Subcutaneous adipose tissue (tissue), 4 donors: ENCODE measurements around the gene RAB17. TPM values are rescaled to one million over a fixed set of nuclear protein-coding genes. Genes with fewer than 3 reads are reported as not detected.

ENCODE experiments used
- total RNA-seq, 4 donors: library from RNA; depleted of rRNA; stranded (reverse); fragments of >200 nt; gene quantifications; one replicate each; pipeline ENCODE4 v1.1.0, GENCODE V29; 2016
- TF ChIP-seq, protein P1 (sequence below): fragments of 450-650 bp; IDR thresholded peaks from one replicate; pipeline ENCODE4 v1.5.1; 2016; ENCODE audit warnings: low read depth, mild to moderate bottlenecking, control low read depth, antibody characterized with exemption, moderate library complexity

The RAB17 gene
- total RNA-seq, 4 donors from 2014 or later = 0.65 to 1.2 TPM; not detected in 2

DNA sequence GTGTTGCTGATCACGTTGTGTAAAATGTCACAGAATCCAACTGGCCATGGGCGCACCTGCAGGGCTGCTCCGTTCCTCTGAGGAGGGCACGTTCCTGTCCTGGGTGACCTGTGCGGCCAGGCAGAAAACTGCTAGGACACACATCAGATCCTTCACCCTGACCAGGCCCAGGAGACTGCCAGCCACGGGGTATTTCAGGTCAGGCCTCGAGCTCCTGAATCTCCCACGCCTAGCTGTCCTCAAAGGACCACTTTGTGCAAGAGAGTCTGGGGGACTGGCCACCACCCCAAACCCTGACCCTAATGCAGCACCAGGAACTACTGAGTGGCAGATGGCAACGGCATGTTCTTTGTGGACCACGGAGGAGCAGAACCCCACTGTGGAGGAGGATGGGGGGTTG, 13.1 kb downstream of the RAB17 start:
- TF ChIP-seq, protein P1, sequence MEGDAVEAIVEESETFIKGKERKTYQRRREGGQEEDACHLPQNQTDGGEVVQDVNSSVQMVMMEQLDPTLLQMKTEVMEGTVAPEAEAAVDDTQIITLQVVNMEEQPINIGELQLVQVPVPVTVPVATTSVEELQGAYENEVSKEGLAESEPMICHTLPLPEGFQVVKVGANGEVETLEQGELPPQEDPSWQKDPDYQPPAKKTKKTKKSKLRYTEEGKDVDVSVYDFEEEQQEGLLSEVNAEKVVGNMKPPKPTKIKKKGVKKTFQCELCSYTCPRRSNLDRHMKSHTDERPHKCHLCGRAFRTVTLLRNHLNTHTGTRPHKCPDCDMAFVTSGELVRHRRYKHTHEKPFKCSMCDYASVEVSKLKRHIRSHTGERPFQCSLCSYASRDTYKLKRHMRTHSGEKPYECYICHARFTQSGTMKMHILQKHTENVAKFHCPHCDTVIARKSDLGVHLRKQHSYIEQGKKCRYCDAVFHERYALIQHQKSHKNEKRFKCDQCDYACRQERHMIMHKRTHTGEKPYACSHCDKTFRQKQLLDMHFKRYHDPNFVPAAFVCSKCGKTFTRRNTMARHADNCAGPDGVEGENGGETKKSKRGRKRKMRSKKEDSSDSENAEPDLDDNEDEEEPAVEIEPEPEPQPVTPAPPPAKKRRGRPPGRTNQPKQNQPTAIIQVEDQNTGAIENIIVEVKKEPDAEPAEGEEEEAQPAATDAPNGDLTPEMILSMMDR = no peak

DNA sequence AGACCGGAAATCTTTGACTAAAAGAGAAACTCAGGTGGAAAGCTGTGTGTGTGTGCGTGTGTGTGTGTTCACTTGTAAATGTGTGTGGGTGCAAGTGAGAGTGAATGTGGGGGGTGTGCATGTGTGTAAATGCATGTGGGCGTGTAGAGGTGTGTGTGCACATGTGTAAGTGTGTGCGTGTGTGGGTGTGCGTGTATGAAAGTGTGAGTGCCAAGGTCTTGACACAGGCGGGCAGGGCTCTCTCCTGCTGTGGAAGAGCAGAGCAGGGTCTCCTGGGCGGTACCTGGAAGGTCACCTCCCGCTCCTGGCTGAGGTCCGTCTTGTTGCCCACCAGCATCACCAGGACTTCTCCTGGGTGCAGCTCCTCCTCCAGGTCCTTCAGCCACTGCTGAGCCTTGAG, 13.6 kb downstream of the RAB17 start:
- TF ChIP-seq, protein P1 = no peak

DNA sequence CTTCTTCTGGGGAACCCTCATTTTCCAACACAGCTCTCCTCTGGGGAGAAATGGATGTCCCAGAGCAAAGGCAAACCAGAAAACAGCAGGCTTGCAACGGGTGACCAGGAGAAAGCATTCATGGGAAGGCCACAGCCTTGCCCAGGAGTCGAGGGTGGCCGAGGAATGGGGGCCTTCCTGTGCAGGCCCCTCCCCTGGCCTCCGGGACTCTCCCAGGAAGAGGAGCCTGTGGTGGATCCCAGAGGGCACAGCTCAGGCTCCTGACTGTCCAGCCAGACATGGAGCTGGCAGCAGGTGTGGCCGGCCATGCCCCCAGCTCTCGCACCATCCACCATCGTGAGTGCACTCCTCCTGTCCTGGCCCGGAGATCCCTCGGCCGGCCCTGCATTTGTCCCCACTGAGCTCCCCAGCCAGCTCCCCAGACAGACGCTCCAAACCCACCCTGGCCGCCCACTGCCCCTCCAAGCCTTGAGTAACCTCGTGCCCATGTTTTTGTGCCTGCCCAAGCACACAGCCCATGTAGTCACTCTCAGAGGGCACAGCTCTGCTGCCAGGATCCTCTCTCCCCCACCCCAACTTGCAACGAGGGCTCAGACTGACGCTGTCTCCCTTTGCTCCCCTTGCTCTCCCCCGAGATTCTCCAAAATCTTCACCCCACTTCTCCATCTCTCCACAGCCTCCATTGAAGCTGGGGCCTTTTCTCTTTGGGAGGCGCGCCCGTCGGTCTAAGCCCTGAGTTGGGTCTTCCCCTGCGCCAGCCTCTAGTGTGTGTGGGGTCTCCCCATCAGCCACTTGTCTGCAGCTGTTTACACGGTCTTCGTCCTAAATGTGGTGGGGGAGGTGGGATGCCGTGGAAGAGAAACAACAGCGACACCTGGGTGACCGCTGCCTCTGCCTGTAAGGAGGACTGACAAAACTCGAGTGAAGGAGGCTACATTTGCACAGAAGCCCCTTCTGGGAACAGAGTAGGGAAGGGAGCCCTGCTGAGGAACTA, 14.4 kb downstream of the RAB17 start:
- TF ChIP-seq, protein P1 = no peak

DNA sequence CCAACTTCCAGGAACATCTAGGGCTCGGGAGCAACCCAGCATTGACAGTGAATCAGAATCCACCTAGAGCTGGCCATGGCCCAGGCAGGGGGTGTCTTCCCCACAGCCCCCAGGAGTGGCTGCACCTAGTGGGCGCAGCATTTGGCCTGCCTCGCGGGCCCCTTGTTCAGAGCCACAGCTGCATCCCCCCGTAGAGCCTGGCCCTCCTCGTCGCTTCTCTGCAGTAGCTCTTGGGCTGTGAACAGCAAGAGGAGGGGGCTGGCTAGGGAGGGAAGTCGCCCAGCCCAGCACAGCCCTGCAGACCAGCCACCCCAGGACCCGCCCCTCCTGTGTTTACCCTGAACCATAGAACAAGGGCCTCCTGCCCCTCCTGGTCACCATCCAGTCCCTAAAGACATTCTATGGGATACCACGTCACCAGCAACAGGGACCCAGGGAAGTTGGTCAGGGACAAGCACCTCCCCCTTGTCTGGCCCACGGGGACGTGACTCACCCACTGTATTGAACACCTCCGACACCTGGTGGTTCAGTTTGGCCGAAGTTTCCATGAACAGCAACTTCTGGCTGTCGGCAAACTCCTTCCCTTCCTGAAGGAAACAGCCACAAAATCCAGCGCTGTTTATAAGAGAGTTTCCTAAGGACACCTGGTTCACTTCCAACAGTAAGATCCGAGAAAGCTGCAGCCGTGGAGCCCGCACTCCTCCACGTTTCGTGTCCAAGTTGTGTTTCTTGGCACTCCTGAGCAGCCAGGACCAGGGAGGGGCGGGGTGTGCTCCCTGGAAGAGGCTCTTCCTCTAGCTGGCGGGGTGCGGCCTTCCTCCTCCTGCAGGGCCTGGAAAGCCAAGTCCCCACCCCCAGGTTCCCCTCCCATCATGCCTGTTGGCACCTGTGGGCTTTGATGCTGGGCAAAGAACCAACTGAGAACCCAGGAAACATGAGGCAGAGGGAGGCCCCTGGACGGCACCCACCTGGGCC, 15.4 kb downstream of the RAB17 start:
- TF ChIP-seq, protein P1 = no peak

DNA sequence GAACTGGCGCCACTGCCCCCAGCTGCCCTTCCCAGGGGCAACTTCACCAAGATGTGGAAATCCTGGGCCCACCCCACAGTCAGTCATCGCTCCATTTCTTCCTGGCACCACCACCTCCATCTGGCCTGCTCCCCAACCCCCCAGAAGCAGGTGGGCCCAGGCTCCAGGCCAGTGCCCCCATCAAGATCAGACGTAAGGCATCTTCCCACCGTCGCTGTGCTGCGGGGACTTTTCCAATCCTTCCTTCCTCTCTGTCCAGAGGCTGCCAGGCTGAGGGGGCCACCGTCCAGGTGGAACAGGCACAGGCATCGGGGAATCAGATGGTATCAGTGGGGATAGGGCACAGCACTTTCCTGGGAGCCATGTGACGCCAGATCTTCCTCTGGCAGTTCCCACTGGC, 16.1 kb downstream of the RAB17 start:
- TF ChIP-seq, protein P1 = no peak

DNA sequence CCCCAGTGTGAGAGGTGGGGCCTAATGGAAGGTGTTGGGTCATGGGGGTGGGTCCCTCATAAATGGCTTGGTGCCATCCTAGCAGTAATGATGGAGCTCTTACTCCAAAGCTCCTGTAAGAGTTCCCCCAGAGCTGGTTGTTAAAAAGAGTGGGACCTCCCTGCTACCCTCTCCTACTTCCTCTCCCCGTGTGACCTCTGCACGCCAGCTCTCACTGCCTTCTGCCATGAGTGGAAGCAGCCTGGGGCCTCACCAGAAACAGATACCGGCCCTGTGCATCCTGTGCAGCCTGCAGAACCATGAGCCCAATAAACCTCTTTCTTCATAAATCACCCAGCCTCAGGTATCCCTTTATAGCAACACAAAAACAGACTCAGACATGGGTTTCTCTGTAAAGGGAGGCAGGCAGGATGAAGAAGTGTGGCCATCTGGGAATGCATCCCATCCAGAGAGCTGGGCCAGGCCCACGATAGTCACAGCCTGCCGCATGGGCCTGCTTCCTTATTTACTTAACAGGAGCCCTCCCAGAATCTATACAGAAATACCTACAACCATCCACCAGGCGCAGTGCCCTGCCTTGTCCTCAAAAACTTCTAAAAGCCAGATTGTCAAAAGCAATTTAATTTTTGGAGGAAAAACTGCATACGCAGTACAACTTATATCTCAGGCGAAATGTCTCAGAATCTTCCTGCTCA, 16.7 kb downstream of the RAB17 start:
- TF ChIP-seq, protein P1 = no peak
